SU-DHL-6 (cell line): ENCODE measurements around the gene MRGPRX2.

Source experiments
- H2AFZ ChIP-seq: fragments of 200-600 bp; sonication (generic); 2 replicates; pipeline ENCODE4 v1.6.1; 2014; ENCODE audit warnings: low read depth, mild to moderate bottlenecking, moderate library complexity, mixed read lengths, antibody characterized with exemption, low read length; ENCODE audit not compliant: severe bottlenecking
- H3F3A ChIP-seq: fragments of 200-600 bp; shearing (Covaris generic); 2 replicates; pipeline ENCODE4 v1.6.0; 2016; ENCODE audit warnings: antibody characterized with exemption, mild to moderate bottlenecking; ENCODE audit not compliant: insufficient read depth
- H3K27ac ChIP-seq: fragments of 200-600 bp; sonication (generic); 2 replicates; pipeline ENCODE4 v1.5.1; 2016; ENCODE audit warnings: low read depth, mild to moderate bottlenecking, low read length, moderate library complexity, mixed read lengths
- H3K27me3 ChIP-seq: fragments of 200-600 bp; sonication (generic), shearing (Covaris generic); 2 replicates; pipeline ENCODE4 v1.6.0; 2014; ENCODE audit warnings: mild to moderate bottlenecking, low read length
- H3K36me3 ChIP-seq: fragments of 200-600 bp; sonication (generic); 2 replicates; pipeline ENCODE4 v1.6.1; 2014; ENCODE audit warnings: mild to moderate bottlenecking, low read length, mixed read lengths
- H3K4me2 ChIP-seq: fragments of 300-600, 200-600 bp; shearing (Covaris generic), sonication (generic); 2 replicates; pipeline ENCODE4 v1.6.0; 2014; ENCODE audit warnings: low read length, low read depth, mild to moderate bottlenecking; ENCODE audit not compliant: poor library complexity, severe bottlenecking
- H3K4me3 ChIP-seq: fragments of 200-600 bp; sonication (generic); 2 replicates; pipeline ENCODE4 v1.5.1; 2014; ENCODE audit warnings: antibody characterized with exemption, low read length, mild to moderate bottlenecking, mixed read lengths; ENCODE audit not compliant: insufficient read depth, poor library complexity, severe bottlenecking
- H3K79me2 ChIP-seq: fragments of 200-600 bp; sonication (generic); 2 replicates; pipeline ENCODE4 v1.6.1; 2014; ENCODE audit warnings: mild to moderate bottlenecking, low read length, moderate library complexity; ENCODE audit not compliant: insufficient read depth
- H3K9ac ChIP-seq: fragments of 200-600 bp; sonication (generic); 2 replicates; pipeline ENCODE4 v1.7.0; 2014; ENCODE audit warnings: mild to moderate bottlenecking, low read length
- H3K9me2 ChIP-seq: fragments of 200-600 bp; sonication (generic); replicated peaks from 2 replicates; pipeline ENCODE4 v1.6.1; 2014; ENCODE audit warnings: low read length; ENCODE audit not compliant: insufficient read depth
- H3K9me3 ChIP-seq: fragments of 200-600 bp; sonication (generic); 2 replicates; pipeline ENCODE4 v1.6.1; 2014; ENCODE audit warnings: low read length, mixed read lengths; ENCODE audit not compliant: insufficient read depth
- H4K20me1 ChIP-seq: fragments of 200-600 bp; sonication (generic); 2 replicates; pipeline ENCODE4 v1.6.1; 2014; ENCODE audit warnings: low read depth, mild to moderate bottlenecking, antibody characterized with exemption, low read length, moderate library complexity, mixed read lengths
- EZH2phosphoT487 ChIP-seq: fragments of 200-600 bp; sonication (generic), shearing (Covaris generic); conservative IDR thresholded peaks from 2 replicates; pipeline ENCODE4 v1.6.1; 2018; ENCODE audit warnings: mild to moderate bottlenecking, antibody characterized with exemption, low read length, moderate library complexity, mixed read lengths
- TF ChIP-seq, protein P1 (sequence below): fragments of 200-600 bp; sonication (generic); IDR thresholded peaks from one replicate; pipeline ENCODE4 v1.5.1; 2017; ENCODE audit warnings: antibody characterized with exemption, mild to moderate bottlenecking, low read length, moderate library complexity; ENCODE audit not compliant: insufficient read depth, poor library complexity, severe bottlenecking

MRGPRX2 gene

GRCh38 chr11:19027829-19028595, 32.5 kb downstream of the MRGPRX2 start:
- Histone ChIP-seq H2AFZ (no peak overlapping the region), H3F3A (no peaks in the 10 kb centered on the region), H3K27ac (no peak overlapping the region), H3K9me2 (no peaks in the 10 kb centered on the region), H3K9me3 (no peaks in the 10 kb centered on the region), H3K27me3 (no peaks in the 10 kb centered on the region), H3K9ac (no peak overlapping the region), H3K4me2 (no peak overlapping the region), H3K4me3 (no peak overlapping the region), H3K79me2 (no peaks in the 10 kb centered on the region), H4K20me1 (no peaks in the 10 kb centered on the region), H3K36me3 (no peaks in the 10 kb centered on the region)
- TF ChIP-seq EZH2phosphoT487 = no peak
- TF ChIP-seq, protein P1, sequence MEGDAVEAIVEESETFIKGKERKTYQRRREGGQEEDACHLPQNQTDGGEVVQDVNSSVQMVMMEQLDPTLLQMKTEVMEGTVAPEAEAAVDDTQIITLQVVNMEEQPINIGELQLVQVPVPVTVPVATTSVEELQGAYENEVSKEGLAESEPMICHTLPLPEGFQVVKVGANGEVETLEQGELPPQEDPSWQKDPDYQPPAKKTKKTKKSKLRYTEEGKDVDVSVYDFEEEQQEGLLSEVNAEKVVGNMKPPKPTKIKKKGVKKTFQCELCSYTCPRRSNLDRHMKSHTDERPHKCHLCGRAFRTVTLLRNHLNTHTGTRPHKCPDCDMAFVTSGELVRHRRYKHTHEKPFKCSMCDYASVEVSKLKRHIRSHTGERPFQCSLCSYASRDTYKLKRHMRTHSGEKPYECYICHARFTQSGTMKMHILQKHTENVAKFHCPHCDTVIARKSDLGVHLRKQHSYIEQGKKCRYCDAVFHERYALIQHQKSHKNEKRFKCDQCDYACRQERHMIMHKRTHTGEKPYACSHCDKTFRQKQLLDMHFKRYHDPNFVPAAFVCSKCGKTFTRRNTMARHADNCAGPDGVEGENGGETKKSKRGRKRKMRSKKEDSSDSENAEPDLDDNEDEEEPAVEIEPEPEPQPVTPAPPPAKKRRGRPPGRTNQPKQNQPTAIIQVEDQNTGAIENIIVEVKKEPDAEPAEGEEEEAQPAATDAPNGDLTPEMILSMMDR = no peak

DNA sequence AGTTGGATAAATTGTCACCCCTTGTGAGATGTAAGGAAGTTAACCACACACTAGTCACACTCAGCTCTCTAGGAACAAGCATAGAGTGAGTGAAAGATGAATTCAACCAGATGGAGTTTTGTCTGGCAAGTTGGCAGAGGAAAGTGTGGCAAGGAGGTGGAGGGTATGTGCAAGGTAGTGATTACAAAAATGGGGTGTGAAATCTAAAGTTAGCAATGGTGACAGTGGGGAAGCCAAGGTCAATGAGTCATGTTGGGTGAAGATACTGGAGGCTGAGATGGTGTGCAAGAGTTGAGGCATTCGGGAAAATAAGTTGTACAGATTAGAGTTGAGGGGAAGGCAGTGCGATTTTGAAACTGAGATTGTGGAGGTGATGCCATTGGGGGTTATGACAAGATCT, 33.7 kb downstream of the MRGPRX2 start:
- no peak overlapping the region for H2AFZ ChIP-seq
- H3F3A ChIP-seq = no peaks in the 10 kb centered on the region
- H3K9me3 ChIP-seq = no peaks in the 10 kb centered on the region
- no peak overlapping the region for H3K27ac ChIP-seq
- no peak overlapping the region for H3K4me3 ChIP-seq
- H3K27me3 ChIP-seq = no peaks in the 10 kb centered on the region
- no peak overlapping the region for H3K4me2 ChIP-seq
- no peaks in the 10 kb centered on the region for H3K79me2 ChIP-seq
- no peak overlapping the region for H3K9ac ChIP-seq
- no peak for TF ChIP-seq EZH2phosphoT487
- TF ChIP-seq, protein P1 = no peak
- no peaks in the 10 kb centered on the region for H4K20me1 ChIP-seq
- H3K36me3 ChIP-seq = no peaks in the 10 kb centered on the region
- H3K9me2 ChIP-seq = no peaks in the 10 kb centered on the region

GRCh38 chr11:19025481-19026406, 34.8 kb downstream of the MRGPRX2 start:
- Histone ChIP-seq H3K79me2 (no peaks in the 10 kb centered on the region), H3K4me3 (no peak overlapping the region), H3F3A (no peaks in the 10 kb centered on the region), H3K27ac (no peak overlapping the region), H4K20me1 (no peaks in the 10 kb centered on the region), H2AFZ (no peak overlapping the region), H3K4me2 (no peak overlapping the region), H3K27me3 (no peaks in the 10 kb centered on the region), H3K9me3 (no peaks in the 10 kb centered on the region), H3K36me3 (no peaks in the 10 kb centered on the region), H3K9ac (no peak overlapping the region), H3K9me2 (no peaks in the 10 kb centered on the region)
- TF ChIP-seq, protein P1 = no peak
- TF ChIP-seq EZH2phosphoT487 = no peak
